GM18868 (cell line): ENCODE data around the gene TREX2.

Experiments
- ATAC-seq: cut with Tn5 transposase; IDR thresholded peaks from one replicate; pipeline ENCODE4 v1.9.1; 2021; ENCODE audit warnings: mild to moderate bottlenecking, moderate library complexity; ENCODE audit not compliant: unreplicated experiment

TREX2 gene, protein sequence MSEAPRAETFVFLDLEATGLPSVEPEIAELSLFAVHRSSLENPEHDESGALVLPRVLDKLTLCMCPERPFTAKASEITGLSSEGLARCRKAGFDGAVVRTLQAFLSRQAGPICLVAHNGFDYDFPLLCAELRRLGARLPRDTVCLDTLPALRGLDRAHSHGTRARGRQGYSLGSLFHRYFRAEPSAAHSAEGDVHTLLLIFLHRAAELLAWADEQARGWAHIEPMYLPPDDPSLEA

DNA sequence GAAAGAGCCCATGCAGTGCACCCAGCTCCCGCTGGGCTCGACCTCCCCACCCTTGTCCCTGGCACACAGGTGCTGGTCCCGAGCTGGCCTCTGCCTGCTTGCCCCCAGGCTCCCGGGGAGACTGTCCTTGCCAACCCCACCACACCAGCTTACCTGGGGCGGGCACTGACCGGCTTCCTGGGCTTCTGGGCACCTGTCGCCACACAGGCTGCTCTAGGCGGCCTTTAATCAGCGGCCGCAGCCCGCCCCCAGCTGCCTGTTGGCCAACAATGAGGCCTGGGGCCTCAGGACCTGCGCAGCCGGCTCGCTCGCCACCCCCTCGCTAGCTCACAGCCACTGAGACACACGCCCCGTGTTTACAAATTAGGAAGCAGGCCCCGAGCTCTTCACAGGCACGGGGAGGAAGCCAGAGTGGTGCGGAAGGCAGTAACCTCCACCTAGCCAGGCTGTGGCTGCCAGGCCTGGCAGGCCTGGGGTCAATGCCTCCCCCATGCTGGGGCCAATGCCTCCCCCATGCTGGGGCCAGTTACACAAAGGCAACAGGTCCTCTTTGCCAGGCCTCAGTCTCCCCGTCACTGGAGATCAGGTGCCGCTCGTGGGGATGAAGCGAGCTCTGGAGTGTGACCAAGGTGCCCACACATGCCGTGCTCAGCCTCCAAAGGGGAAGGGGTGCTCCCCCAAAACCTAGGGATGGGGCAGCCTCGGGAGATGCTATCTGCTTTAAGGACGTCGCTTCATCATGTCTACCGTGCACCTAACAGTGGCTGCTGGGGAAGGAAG is at the start of gene TREX2:
Gene TREX2 (minus strand): TSS at position 201 of the 780 bp plus-strand sequence. CDS start 626 bp downstream, outside the sequence.
- ATAC-seq: no peak

DNA sequence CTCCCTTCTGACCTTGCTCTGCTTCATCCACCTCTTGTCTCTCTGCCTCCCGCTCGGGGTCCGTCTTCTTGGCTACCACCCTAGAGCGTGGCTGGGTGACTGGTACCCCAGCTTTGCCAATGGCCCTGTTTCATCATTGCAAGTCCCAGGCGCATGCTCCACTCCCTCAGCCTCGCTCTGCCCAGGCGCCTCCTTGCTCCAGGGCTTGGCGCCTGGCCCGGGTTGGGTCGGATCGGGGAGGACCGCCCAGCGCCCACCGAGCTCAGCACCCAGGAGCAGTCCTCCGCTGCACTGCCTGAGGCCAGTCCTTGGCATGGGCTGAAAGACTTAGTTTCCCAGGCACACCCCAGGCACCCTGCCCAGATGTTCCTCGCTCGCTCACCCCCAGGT is 49.5 kb upstream of the TREX2 start:
- no peak for ATAC-seq

DNA sequence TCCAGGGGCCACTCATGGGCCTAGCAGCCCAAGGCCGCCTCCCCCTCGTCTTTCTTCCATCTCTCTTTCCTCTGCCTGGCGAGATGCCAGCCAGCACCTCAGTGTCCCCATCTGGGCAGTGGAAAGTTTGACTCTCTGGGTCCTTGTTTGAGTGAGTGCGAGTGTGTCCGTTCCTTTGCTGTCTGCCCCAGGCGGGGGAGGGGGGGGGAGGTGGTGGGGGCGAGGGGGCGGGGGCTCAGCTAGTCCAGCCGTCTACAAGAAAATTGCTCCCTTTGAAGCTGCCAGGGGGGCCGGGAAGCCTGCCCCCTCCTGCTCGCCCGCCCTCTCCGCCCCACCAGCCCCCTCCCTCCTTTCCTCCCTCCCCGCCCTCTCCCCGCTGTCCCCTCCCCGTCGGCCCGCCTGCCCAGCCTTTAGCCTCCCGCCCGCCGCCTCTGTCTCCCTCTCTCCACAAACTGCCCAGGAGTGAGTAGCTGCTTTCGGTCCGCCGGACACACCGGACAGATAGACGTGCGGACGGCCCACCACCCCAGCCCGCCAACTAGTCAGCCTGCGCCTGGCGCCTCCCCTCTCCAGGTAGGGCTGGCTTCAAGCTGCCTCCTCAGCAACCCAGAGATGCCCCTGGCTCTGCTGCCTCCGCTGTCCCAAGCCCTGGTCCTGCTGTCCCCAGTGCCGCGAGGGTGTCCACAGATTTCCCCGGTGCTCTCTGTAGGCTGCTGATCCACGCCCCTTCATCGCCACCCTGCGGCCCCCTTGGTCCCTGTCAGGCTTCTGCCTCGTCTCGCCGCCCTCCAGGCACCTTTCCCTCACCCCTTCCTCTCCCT is 48.9 kb upstream of the TREX2 start, which contains the start of gene BGN:
Gene BGN (plus strand): TSS at position 440 of the 821 bp plus-strand sequence. CDS start 9,652 bp downstream, outside the sequence.
- ATAC-seq: no peak

DNA sequence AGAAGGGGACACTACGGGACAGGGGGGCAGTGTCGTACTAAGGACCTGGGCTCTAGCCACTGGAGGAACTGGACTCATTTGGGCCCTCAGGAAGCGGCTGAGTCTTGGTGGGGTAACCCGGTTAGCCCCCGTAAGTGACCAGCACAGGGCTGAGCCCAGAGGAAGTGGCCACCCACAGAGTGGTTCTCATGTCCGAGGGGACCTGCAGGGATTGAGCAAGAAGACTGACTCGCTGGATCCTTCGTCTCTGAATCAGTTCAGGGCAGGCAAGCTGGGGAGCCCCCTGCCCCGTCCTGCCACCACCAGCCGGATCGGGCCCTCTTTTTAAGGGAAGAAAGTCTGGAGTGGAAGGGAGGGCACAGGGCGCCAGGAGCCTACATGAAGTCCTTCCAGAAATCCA is 48.2 kb upstream of the TREX2 start:
- ATAC-seq: no peak

DNA sequence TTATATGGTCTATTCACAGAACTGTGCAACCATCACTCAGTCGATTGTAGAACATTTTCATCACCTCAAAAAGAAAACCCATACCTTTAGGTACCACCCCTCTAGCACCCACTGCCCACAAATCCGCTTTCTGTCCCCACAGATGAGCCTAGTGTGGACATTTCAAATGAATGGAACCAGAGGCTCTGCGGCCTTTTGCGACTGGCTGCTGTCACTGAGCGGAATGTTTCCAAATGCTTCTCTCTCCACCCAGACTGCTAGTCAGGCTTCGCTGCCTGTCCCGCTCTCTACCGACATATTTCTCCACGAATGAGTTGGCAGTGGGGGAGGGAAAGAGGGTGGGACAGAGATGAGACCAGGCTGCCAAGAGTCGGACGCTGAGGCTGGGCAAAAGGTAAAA is 47.2 kb upstream of the TREX2 start:
- ATAC-seq: no peak

DNA sequence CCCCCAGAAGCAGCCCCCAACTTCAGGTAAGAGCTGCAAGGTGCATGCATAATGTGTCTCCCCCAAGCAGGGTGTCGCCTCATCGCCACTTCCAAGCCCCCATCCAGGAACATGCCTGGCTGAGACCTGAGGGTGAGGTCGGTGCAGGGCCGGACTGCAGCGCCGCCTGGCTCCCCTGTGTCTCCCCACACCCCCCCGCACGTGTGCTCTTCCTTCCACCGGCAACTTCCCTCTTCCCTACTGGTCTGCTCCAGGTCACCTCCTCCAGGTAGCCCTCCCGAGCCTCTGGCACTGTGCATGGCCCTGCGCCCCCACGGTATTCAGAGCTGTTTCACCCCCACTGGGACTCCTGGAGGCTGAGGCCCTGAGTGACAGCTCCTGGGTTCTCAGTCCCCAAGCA is 46.7 kb upstream of the TREX2 start:
- no peak for ATAC-seq

DNA sequence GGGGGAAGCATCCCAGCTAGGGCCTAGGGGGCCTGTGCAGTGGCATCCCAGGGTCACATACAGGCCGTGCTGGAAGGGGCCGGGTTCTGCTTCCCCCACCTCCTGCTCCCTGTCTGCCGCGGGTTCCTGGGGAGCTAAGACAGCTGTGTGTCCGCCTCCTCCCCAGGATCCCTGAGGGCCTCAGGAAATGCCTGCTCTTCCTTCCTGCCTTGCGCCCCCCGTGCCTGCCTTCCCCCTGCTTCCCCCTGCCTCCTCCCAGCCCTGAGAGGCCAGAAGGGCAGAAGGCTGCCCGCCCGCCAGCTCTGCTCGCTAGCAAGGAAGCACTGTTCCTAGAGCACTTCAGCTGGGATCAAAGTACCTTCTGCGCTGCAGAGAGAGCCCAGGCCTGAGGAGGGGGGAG is 46.1 kb upstream of the TREX2 start:
- no peak for ATAC-seq

DNA sequence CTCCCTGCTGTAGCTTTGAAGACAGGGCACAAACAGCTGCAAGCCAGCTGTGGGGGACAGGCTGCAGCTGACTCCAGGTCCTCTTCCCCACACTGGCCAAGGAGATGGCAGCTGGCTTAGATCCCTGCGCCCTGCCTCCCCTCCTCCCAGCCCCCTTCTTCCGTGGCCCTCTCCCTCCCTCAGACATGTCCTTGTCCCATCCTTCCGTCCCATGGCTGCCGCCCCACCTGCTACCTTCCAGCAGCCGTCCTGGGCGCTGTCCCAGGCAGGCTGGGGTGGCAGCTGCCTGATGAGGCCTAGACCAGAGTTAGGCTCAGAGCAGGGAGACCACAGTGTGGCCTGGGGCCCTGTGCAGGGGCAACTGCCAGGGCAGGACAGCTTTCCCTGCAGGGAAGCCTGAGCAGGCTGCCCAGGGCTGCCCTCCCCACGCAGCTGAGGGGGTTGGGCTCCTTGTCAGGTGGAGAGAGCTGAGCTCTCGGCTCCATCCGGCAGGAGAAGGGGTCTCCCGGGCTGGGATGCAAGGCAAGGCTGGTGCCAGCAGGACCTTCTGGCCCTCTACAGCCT is 45.6 kb upstream of the TREX2 start:
- no peak for ATAC-seq

DNA sequence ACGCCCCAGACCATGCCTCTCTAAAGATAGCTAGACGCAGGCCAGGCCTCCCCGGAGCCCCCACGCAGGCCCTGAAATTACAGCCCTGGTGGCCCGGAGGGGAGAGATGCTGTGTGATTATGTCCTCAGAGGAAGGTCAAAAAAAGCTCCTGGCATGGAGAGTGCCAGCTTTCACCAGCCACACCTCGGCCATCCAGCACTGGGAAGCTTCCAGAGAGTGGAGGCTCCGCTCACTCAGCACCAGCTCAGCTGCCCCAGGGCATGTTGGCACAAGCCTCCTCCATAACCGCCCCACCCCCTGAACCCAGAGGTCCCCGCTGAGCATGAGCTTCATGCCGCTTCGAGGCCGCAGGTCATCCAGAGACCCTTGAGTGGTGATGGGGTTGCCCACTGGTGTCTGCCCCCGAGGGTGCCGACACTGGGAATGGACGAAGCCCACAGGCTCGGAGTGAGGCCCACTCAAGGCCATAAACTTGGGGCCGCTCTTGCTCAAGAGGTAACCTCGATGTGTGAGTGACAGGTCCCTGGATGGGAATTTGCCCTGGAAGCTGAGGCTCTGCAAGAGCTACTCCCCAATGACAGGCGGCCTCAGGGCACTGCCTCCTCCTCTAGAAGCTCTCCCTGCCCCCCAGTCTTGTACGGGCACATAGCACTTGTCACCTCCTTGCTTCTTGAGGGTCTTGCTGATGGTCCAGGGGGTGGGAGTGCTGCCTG is 44.5 kb upstream of the TREX2 start:
- ATAC-seq: no peak

DNA sequence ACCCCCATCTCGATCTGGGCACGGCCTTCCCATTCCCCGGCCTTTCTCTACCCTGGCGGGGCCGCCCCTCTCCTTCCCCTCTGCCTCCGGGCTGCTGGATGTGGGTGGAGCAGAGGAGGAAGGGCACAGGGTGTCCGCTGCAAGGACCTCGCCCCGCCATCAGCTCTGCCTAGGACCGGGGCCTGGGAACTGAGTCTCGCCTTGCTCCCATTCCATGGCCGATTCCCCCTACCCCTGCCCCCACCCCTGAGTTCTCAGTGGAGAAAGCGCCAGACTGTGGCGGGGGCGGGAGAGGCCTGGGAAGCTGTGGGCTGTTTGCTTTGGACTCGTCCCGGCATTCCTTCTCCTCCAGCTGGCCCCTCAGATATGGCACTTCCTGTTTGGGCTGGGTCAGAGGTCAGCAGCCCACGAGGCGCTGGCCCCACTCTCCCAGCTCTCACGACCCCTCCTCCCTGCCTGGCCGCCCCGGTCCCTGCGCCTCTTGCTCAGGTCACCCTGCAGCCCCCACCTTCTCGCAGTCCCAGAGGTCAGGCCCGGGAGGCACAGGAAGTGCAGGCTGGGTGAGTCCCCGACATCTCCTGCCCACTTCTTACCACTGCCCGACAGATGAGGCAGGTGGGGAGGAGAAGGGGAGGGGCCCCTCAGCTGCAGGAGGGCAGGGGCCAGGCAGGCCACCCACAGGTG is 42.5 kb upstream of the TREX2 start:
- ATAC-seq: no peak

DNA sequence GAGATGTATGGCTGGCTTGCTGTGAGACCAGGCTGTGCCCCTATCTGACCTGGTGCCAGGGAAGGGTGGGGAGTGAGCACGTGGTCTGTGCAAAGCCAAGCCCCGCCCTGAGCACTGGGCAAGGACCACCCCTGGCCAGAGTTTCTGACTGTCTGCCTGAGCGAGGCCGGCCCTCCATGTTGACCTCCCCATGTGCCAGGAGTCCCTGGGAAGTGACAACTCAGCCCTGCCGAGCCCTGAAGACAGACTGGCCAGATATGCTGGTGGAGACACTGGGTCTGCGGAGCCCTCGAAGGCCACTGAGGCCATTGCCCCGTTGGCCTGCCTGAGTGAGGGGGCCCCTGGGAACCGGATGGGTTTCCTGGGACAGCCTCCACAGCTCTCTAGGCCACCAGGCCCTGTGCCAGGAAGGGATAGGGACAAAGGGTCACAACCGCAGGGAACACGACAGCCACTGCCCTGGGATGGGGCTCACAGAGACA is 41.8 kb upstream of the TREX2 start:
- no peak for ATAC-seq

DNA sequence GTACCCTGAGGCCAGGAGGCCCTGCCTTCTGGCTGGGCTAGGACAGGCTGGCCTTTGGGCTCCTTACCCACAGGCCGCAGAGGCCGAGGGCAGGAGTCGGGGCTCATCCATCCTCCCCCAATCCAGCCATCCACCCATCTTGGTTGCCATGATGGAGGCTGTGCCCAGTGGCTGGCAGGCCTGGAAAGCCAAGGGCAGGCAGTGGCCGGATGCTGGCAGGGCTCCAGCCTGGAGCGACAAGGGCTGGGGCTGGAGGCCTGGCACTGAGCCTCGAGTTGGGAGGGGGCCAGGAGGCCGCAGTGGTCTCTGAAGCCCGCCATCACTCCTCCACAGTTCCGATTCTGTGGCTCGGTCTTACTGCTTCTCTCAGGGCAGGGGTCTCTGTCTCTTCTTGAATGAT is 40.3 kb upstream of the TREX2 start:
- ATAC-seq: no peak

DNA sequence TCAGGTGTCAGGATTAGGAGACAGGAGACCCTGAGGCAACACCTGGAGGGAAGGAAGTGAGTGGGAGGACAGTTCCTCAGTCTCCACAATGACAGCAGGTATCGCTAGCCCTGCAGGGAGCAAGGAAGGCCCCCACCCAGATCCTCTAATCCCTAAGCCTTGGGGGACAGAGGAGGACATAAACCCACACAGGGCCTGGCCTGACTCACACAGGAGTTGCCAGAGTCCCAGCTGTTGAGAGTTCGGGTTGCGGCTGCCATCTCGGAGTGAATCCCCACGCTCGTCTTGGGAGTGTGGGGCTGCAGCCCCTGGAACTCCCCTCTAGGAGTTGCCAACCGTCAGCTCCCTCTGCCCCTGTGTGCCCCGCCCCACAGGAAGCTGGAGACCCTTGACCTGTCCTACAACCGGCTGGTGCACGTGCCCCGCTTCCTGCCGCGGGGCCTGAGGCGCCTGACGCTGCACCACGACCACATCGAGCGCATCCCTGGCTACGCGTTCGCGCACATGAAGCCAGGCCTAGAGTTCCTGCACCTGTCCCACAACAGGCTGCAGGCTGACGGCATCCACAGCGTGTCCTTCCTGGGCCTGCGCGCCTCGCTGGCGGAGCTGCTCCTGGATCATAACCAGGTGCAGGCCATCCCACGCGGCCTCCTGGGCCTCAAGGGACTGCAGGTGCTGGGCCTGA is 39.7 kb upstream of the TREX2 start:
- ATAC-seq: no peak

DNA sequence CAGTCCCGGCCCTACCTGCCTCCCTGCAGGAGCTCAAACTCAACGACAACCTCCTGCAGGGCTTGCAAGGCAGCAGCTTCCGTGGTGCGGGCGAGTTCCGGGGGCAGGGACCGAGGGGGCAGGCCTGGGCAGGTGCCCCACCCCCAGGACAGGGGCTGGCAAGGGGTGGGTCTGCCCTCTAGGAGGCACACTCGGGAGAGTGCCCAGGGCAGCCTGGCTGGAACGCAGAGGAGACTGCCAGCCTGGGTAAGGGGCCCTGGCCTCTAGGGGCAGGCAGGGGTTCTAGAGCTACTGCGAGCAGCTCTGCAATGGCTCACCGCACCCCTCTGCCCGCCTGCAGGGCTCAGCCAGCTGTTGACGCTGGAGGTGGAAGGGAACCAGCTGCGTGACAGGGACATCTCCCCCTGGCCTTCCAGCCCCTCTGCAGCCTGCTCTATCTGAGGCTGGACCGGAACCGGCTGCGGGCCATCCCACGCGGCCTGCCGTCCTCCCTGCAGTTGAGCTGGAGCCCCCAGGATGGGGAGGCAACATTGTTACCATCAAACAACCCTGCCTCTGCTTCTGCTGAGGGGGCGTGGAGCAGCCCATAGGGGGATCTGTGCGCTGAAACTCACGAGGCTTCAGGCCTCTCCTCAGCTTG is 36.6 kb upstream of the TREX2 start:
- no peak for ATAC-seq

DNA sequence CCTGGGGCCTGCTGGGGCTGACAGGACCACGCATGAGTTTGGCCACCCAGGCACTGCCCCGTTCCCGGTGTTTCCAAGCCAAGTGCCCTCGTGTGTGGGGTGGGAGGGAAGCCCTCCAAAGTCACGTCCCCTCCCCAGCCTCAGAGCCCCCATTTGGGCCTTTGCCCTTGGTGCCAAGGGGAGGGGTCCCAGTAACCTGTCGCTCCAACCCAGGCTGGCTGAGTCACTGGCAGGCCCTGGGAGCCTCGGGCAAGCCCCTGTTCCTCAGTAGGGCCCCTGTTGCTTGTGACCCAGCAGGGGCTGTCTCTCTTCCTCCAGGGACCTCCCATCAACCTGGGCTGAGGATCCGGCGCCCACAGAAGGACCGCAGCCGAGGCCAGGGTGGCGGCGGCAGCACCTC is 35.2 kb upstream of the TREX2 start:
- no peak for ATAC-seq

DNA sequence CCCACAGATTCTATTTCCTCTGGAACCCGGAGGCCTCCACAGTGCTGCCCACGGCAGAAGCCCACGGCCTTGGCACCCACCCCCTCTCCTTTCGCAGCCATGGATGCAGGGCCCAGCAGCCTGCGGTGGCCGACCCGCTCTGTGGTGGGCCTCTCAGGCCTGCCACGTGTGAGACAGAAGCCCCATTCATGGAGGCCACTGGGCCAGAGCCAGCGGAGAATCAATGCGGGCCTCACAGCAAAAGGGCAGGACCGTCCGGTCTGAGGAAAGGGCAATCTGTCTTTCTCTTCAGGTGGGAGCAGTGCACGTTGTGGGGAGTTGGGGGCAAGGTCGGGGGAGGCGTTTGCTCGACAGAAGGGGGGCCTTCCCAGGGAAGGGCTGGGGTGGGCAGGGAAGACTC is 32.9 kb upstream of the TREX2 start:
- no peak for ATAC-seq

DNA sequence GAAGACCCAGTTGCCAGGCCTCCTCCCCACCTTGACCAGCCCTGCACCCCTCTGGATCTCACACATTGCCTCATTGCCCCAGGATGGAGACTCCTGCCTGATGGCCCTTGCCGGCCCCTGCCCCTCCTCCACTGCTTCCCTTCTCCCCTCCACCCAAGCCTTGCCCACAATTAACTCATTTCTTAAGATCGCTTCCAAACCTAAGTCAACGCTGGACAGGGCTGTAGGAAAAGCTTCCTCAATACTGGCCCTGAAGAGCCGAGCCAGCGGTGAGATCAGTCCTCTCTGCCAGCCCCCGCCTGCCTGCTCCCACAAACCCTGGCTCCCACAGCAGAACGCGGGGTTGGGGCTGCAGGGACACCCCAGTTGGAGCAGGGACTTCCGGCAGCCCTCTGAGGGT is 32.0 kb upstream of the TREX2 start:
- ATAC-seq: no peak

DNA sequence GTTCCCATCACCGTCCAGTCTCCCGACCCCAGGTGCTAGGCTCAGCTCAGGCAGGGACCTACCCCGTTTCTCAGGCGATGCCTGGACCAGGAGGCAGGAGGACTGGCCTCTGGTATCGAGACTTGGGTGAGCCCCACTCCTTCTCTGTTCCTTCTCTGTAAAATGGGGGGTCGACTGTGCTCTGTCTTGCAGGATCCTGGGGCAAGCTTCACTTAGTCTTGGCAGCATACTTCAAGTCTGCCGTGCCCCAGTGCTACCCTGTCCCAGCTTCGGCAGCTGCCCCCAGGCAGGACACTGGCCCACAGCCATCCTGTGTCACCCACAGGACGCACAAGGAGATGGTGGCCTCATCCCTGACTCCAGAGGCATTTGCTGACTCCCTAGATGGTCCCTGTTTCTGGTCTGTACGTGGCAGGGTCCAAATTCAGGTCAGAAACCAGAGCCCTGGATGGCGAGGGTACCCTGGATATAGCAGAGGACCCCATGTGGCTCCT is 31.6 kb upstream of the TREX2 start:
- no peak for ATAC-seq
